HT1080 (cell line): ENCODE results near the gene EFCAB5. TPM values are rescaled to one million over a fixed set of nuclear protein-coding genes. Genes with fewer than 3 reads are reported as not detected.
"Not testable (repeated sequence)": the region's sequence is repeated elsewhere in the genome, so short reads cannot be mapped to it uniquely, and the experiment has no call there.

Experiments used
- DNase-seq: peaks from one replicate; pipeline ENCODE4 v3.0.0-alpha.2; 2015; ENCODE audit warnings: low read depth
- total RNA-seq: library from RNA; depleted of rRNA; stranded (reverse); fragments of >200 nt; shearing (Covaris generic); gene quantifications from 2 replicates; pipeline ENCODE4 v1.2.3, GENCODE V29; 2014

EFCAB5 gene
- total RNA-seq, 1 experiment from 2014 or later: 0.77 TPM

GRCh38 chr17:29933379-29933778 lies 8.1 kb upstream of the EFCAB5 start:
- peak; percentile 36 for DNase-seq

- not testable (repeated sequence) for DNase-seq
Measured at GRCh38 chr17:29935909-29936308, 5.5 kb upstream of the EFCAB5 start.

DNA sequence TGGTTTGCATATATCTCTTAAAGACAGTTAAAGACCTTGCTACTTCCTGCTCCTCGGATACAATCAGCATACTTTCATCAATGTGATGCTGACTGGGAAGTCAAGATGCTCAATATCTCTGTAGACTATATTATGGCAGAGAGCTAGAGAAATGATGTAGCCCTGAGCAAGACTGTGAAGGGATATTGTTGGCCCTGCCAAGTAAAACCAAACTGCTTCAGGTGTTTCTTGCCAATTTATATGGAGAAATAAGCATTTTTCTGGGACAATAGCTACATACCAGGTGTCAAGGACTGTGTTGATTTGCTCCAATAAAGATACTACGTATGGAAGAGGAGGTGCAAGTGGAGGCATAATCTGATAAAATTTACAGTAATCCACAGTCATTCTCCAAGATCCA lies 4.7 kb upstream of the EFCAB5 start:
- no peak for DNase-seq

GRCh38 chr17:29945281-29945680 lies 3.8 kb downstream of the EFCAB5 start:
- no peak for DNase-seq

- no peak for DNase-seq
Measured at GRCh38 chr17:29948448-29949215, 7.2 kb downstream of the EFCAB5 start.

DNA sequence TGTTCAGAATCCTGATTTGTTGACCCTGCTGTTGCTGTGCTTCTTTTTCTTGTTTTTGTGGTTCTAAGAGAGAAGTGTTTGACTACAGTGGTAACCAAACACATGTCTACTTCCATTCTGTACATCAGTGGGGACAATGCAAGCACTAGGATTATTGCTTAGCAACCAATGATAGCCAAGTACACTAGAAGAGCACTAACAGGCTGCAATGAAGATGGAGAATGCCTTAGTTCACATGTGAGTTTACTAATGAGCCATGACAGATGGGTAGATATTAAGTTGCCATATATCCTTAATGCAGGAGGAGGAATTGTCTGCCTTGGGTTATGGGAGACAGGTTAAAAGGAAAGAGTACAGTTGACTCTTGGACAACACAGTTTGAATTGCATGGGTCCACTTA lies 8.3 kb downstream of the EFCAB5 start:
- no peak for DNase-seq

- DNase-seq: no peak
Measured at GRCh38 chr17:29954405-29954804, 13.0 kb downstream of the EFCAB5 start.

GRCh38 chr17:29956225-29956624 lies 14.8 kb downstream of the EFCAB5 start:
- DNase-seq: no peak

DNA sequence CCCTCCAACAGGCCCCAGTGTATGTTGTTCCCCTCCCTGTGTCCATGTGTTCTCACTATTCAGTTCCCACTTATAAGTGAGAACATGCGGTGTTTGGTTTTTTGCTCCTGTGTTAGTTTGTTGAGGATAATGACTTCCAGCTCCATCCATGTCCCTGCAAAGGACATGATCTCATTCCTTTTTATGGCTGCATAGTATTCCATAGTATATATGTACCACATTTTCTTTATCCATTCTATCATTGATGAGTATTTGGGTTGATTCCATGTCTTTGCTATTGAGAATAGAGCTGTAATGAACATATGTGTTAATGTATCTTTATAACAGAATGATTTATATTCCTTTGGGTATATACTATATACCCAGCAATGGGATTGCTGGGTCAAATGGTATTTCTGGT lies 16.1 kb downstream of the EFCAB5 start:
- DNase-seq: not testable (repeated sequence)

GRCh38 chr17:29958947-29959657 lies 17.7 kb downstream of the EFCAB5 start:
- DNase-seq: peak; percentile 64

DNA sequence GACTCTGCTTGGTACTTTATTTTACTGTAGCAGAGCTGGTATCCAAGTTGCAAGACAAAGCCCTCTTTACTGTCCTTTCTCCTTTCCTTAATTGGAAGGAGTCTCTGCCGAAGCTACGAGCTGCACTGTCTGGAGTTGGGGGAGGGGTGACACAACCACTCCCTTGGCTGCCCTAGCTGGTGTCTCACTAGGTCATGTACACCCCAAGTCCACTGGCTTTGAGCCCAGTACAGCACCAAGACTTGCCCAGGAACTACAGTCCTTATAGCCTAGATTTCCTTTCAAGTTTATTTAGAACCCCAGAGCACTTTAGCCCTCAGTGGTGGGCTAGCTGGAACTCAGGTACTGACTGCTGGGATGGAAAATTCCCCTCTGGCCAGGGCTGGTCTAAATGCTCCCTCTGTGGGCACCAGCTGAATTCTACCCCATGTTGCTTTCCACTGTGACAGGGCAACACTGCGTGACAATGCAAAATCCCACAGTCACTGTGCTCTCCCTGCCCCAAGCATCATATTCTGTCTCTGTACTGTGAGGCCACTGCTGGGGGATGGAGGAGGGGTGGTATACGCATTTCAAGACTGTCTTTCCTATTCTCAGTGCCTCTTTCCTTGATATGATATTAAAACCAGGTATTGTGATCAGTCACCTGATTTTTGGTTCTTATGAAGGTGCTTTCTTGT lies 18.4 kb downstream of the EFCAB5 start:
- no peak for DNase-seq

- DNase-seq: peak; percentile 9
Measured at GRCh38 chr17:29962656-29963055, 21.2 kb downstream of the EFCAB5 start.

DNA sequence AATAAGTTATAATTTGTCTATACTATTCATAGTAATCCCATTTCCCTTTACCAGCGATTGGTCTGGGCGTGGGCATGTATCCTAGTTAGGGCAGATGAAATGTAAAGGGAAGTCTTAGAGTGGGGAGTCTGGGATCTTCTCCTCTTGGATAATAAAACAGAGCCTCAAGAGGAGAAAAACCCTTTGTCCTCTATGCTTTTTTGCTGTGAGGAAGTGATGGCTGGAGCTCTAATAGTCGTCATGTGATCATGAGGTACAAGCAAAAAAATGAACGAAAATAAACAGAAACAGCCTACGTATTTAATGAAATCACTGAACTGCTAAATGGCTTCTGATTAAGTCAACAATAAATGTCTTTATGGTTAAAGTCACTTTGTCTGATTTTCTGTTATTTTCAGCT lies 26.8 kb downstream of the EFCAB5 start:
- no peak for DNase-seq

DNA sequence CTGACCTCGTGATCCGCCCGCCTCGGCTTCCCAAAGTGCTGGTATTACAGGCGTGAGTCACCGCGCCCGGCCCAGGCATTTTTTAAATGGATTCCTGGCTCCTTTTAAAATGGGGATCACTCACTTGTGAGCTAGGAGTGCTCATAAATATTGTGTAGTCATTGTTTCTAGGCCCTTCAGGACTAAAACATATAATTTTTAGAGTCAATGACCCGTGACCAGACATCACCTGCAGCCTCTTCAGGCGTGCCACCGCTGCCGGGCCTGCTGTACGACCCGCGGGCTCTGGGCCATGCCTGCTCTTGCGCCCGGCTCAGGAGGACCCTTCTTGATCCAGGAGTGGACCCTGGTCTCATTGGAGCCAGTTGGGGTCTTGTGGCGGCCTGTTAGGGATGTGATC lies 30.8 kb downstream of the EFCAB5 start:
- no peak for DNase-seq

DNA sequence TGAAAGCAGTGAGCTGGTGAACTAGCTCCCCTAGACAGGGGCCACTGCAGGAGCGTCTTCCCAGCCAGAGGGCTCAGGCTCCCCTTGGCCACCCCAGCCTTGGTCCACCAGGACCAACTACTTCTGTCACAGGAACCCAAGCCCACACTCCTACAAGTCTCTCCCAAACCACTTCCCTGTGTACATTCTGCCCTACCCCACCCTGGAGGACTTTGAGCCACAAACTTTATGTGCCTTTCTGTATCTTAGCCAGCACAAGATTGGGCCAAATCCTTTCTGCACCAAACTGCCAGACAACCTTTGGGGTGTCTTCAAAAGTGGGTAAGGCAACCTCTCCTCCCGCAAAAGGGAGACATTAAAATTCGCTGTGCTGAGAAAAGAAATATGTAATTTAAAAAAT lies 31.6 kb downstream of the EFCAB5 start:
- DNase-seq: no peak

DNA sequence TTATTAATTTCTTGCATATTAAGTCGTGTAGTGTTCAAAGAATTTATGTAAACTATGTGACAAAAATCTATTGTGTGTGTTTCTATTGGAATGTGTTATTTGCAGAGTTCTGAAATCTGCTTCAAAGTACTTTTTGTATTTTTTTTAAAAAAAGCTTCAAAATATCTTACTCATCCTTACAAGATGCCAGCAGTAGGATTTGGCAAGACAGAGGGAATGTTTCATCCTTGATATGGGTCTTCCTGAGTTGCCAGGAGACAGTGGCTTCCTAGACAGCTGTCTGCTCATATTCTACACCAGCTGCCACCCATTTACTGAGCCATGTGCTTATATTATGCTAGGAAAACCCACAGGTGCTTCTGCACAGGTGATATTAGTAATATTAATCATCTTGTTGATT lies 36.4 kb downstream of the EFCAB5 start:
- peak; percentile 58 for DNase-seq

DNA sequence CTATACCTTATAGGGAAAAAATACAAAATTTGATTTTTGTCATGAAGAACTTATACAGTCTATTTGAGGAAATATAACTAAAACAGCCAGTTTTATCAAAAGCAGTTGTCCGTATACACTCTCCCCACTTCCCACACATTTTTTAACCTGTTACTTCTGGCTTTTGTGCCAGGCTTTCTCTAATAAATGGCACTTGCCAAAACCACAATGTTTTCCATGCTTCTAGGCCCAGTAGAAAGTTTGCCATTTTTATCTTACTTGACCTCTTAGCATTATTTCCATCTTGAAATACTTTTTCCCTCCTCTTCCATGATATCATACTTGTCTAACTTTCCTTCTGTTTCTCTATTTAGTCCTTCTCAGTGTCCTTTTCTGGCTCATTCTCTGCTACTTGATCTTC lies 38.8 kb downstream of the EFCAB5 start:
- DNase-seq: no peak

DNA sequence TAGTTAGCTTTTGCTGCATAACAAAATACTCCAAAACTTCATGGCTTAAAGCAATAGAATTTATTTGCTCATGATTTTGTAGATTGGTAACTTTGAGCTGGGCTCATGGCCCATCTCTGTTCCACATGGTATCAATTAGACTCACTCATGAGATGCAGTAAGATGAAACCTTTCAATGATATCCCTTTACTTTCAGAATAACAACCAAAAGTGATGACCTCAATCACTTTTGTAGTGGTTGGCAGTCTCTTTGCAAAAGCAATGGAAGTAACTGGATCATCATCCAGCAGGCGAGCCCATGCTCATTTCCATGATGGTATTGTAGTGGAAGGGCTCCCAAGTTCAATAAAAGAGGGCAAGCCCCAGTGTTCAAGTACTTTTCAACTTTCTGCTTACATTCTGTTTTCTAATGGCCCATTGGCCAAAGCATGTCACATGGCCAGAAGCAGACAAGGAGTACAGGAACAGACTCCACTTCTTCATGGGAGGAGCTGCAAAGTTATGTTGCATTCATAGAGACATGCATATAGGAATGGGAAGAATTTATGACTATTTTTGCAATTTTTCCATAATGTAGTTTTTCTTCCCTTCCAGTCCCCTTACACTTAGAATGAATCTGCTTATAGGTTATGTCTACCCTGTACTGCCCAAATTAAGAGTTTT lies 41.7 kb downstream of the EFCAB5 start:
- DNase-seq: no peak

GRCh38 chr17:29996458-29996857 lies 55.0 kb downstream of the EFCAB5 start:
- DNase-seq: no peak

DNA sequence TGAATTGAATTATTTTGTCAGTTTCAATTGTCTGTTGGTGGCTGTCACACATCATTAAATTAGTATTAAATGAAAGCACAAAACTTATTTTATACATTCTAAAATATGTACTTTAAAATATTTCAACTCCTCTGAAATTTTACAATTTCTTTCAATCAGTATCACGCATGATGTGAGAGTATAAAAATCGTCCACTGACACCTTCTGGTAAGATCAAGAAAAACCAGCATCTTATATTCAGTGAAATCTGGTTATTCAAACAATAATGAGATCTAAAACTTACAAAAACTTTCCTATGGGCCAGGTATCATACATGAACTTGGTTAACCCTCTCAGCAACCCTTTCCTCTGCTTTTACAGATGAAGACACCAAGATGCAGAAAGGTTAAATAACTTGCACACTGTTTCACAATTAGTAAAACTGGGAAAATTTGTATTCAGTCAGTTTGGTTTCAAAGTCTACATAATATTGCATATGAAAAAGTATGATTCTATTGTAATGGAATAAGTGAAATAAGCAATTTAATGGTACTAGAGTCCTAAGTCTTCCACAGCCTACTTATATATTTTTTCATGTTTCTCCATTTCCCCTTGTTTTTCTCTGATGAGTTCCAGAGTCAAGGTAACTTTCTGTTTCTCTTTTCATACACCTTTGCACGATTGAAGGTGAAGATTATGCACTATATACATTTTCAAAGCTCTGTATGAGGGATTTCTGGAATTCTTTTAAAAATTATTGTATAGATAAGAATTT lies 58.7 kb downstream of the EFCAB5 start:
- DNase-seq: no peak

DNA sequence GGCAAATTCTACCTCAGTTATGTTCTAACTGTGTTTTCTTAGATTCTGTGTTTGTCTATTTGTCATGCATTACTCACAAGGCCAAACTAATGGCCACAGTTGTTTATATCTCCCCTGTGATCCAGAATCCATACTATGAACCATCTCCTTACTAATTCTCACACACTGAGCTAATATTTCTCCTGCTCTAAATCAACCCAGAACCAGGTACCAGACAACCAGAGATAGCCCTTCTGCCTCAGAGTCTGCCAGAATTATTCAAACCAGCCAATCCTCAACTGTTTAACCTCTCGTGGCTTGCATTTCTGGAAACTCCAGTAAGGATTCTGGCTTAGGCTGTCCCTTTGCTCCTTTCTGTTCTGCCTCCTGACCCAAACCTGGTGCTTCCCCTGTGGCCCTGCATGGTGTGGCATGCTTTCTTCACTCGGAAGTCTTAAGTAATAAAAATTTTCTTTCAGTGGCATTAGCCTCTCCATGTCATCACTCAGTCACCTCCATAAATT lies 59.4 kb downstream of the EFCAB5 start:
- no peak for DNase-seq
